Neural progenitor cell (in vitro differentiated cells): ENCODE measurements around the gene ALK. TPM values are rescaled to one million over a fixed set of nuclear protein-coding genes. Genes with fewer than 3 reads are reported as not detected.

Experiments
- DNase-seq: peaks from one replicate; pipeline ENCODE4 v3.0.0-alpha.2; 2016; ENCODE audit warnings: low spot score
- H2AFZ ChIP-seq: fragments of 200-600 bp; sonication (generic); replicated peaks from 2 replicates; pipeline ENCODE4 v1.6.1; 2016; ENCODE audit warnings: antibody characterized with exemption
- H3F3A ChIP-seq: fragments of 200-600 bp; sonication (generic); 2 replicates; pipeline ENCODE4 v1.6.1; 2016; ENCODE audit warnings: antibody characterized with exemption, low read depth
- H3K27ac ChIP-seq: fragments of 200-600 bp; sonication (generic); 2 replicates; pipeline ENCODE4 v1.5.1; 2016; ENCODE audit warnings: mild to moderate bottlenecking
- H3K27me3 ChIP-seq: fragments of 200-600 bp; sonication (generic); 2 replicates; pipeline ENCODE4 v1.6.1; 2016; ENCODE audit warnings: mild to moderate bottlenecking, moderate library complexity
- H3K36me3 ChIP-seq: fragments of 200-600 bp; sonication (generic); 2 replicates; pipeline ENCODE4 v1.5.1; 2016
- H3K4me1 ChIP-seq: fragments of 200-600 bp; sonication (generic); 2 replicates; pipeline ENCODE4 v1.6.1; 2016; ENCODE audit warnings: mixed run types
- H3K4me2 ChIP-seq: fragments of 200-600 bp; sonication (generic); 2 replicates; pipeline ENCODE4 v1.6.1; 2016
- H3K4me3 ChIP-seq: fragments of 200-600 bp; sonication (generic); 2 replicates; pipeline ENCODE4 v1.5.1; 2016
- H3K79me2 ChIP-seq: fragments of 200-600 bp; sonication (generic); 2 replicates; pipeline ENCODE4 v1.6.1; 2016; ENCODE audit warnings: low read depth
- H3K9ac ChIP-seq: fragments of 200-600 bp; sonication (generic); 2 replicates; pipeline ENCODE4 v1.6.1; 2016
- H3K9me3 ChIP-seq: fragments of 200-600 bp; sonication (generic); 2 replicates; pipeline ENCODE4 v1.5.1; 2016; ENCODE audit warnings: low read depth
- H4K20me1 ChIP-seq: fragments of 200-600 bp; sonication (generic); 2 replicates; pipeline ENCODE4 v1.6.1; 2016; ENCODE audit warnings: low read depth
- H3K27ac Mint-ChIP-seq: 3 replicates; pipeline ENCODE4 v1.8.0; 2021; ENCODE audit warnings: mixed read lengths
- H3K27me3 Mint-ChIP-seq: 2 replicates; pipeline ENCODE4 v1.8.0; 2022; ENCODE audit warnings: low read depth, mild to moderate bottlenecking, inconsistent platforms, moderate library complexity, mixed read lengths; ENCODE audit not compliant: insufficient read depth
- H3K36me3 Mint-ChIP-seq: 3 replicates; pipeline ENCODE4 v1.8.0; 2021; ENCODE audit warnings: mixed read lengths
- H3K4me1 Mint-ChIP-seq: 3 replicates; pipeline ENCODE4 v1.8.0; 2021; ENCODE audit warnings: mixed read lengths
- H3K4me3 Mint-ChIP-seq: 3 replicates; pipeline ENCODE4 v1.8.0; 2021; ENCODE audit warnings: mild to moderate bottlenecking, moderate library complexity, mixed read lengths
- H3K9me3 Mint-ChIP-seq: 3 replicates; pipeline ENCODE4 v1.8.0; 2020; ENCODE audit warnings: mixed read lengths
- EZH2 ChIP-seq: fragments of 200-600 bp; sonication (generic); IDR thresholded peaks from 2 replicates; pipeline ENCODE4 v1.6.1; 2017; ENCODE audit warnings: antibody characterized with exemption, mild to moderate bottlenecking, moderate library complexity
- EZH2phosphoT487 ChIP-seq: fragments of 200-600 bp; sonication (generic); IDR thresholded peaks from 2 replicates; pipeline ENCODE4 v1.6.1; 2017; ENCODE audit warnings: antibody characterized with exemption
- total RNA-seq: library from RNA; depleted of rRNA; stranded (reverse); fragments of >200 nt; gene quantifications from 2 replicates; pipeline ENCODE4 v1.2.3, GENCODE V29; 2015; ENCODE audit warnings: low replicate concordance
- TF ChIP-seq, protein P1 (sequence below): fragments of 200-600 bp; sonication (generic); IDR thresholded peaks from 2 replicates; pipeline ENCODE4 v1.5.1; 2017; ENCODE audit warnings: antibody characterized with exemption, mild to moderate bottlenecking

The ALK gene
- total RNA-seq, 1 donor from 2014 or later = not detected

DNA sequence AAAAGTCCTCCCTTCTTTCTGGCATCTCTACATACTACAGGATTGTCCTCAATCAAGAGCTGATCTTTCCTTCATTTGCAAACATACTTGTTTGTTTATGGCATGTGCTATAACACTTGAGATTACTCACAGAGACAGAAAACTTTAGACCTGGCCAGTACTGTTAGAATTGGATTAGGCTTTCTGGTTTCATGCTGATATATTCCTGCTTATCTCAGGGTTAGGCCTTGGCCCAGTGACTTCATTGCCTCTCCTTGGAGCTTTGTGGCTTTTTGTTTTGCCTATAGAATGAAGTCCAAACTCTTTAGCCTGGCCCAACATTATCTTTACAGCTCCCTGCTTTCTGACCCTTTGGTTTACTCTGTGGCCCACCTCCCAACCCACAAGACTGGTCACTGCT, 363.3 kb downstream of the ALK start:
- no peaks in the 10 kb centered on the region for H3K9me3 Mint-ChIP-seq
- no peak overlapping the region for H3K27ac Mint-ChIP-seq
- H3K4me1 Mint-ChIP-seq = no peaks in the 10 kb centered on the region
- TF ChIP-seq, protein P1, sequence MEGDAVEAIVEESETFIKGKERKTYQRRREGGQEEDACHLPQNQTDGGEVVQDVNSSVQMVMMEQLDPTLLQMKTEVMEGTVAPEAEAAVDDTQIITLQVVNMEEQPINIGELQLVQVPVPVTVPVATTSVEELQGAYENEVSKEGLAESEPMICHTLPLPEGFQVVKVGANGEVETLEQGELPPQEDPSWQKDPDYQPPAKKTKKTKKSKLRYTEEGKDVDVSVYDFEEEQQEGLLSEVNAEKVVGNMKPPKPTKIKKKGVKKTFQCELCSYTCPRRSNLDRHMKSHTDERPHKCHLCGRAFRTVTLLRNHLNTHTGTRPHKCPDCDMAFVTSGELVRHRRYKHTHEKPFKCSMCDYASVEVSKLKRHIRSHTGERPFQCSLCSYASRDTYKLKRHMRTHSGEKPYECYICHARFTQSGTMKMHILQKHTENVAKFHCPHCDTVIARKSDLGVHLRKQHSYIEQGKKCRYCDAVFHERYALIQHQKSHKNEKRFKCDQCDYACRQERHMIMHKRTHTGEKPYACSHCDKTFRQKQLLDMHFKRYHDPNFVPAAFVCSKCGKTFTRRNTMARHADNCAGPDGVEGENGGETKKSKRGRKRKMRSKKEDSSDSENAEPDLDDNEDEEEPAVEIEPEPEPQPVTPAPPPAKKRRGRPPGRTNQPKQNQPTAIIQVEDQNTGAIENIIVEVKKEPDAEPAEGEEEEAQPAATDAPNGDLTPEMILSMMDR = no peak
- TF ChIP-seq EZH2 (no peak), EZH2phosphoT487 (no peak)
- Histone ChIP-seq H3K4me1 (no peaks in the 10 kb centered on the region), H3K9me3 (no peaks in the 10 kb centered on the region), H3K4me2 (no peak overlapping the region), H3F3A (no peaks in the 10 kb centered on the region), H3K36me3 (no peaks in the 10 kb centered on the region), H3K9ac (no peak overlapping the region), H3K4me3 (no peak overlapping the region), H2AFZ (no peak overlapping the region), H3K27ac (no peak overlapping the region), H4K20me1 (no peaks in the 10 kb centered on the region), H3K79me2 (no peaks in the 10 kb centered on the region), H3K27me3 (no peaks in the 10 kb centered on the region)
- peaks cover 2% of the 10 kb centered on the region for H3K27me3 Mint-ChIP-seq
- H3K36me3 Mint-ChIP-seq = no peaks in the 10 kb centered on the region
- no peak overlapping the region for H3K4me3 Mint-ChIP-seq
- DNase-seq = no peak

DNA sequence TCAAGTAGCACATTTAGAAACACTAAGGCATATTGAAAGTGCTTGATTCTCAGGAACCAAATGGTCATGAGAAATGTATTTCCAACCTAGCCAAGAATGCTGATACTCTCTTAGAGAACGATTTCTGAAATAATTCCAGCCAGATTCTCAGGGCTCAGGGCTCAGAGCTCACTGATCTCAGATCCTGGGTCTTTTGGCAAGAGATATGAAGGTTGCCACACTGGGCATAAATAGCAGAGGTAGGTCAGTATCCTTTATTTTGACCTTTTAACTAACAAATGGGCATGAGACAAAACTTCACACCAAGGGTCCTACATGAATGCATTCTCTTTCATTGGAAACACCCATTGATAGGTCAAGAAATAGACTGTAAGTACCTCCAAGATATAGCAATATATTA, 364.1 kb downstream of the ALK start:
- Histone ChIP-seq H4K20me1 (no peaks in the 10 kb centered on the region), H3K9ac (no peak overlapping the region), H3K4me3 (no peak overlapping the region), H3K4me1 (no peaks in the 10 kb centered on the region), H3K27ac (no peak overlapping the region), H3K9me3 (no peaks in the 10 kb centered on the region), H3K79me2 (no peaks in the 10 kb centered on the region), H2AFZ (no peak overlapping the region), H3F3A (no peaks in the 10 kb centered on the region), H3K4me2 (no peak overlapping the region), H3K36me3 (no peaks in the 10 kb centered on the region), H3K27me3 (no peaks in the 10 kb centered on the region)
- Mint-ChIP-seq H3K9me3 (no peaks in the 10 kb centered on the region), H3K4me3 (no peak overlapping the region), H3K4me1 (no peaks in the 10 kb centered on the region), H3K27me3 (peaks cover 2% of the 10 kb centered on the region), H3K27ac (no peak overlapping the region), H3K36me3 (no peaks in the 10 kb centered on the region)
- TF ChIP-seq, protein P1 = no peak
- TF ChIP-seq EZH2phosphoT487 (no peak), EZH2 (no peak)
- DNase-seq = no peak

DNA sequence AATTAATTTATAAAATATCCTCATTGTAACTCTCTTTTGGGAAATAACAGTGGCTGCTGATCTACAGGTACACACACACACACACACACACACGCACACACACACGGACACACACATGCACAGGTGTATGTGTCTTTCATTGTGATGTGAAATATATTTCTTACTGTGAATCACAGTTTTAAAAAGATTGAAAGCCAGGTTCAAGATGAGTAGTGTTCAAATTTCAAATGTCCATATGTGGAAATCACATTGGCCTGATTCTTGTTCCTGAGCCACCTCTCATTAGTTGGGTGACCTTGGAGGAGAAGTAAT, 372.4 kb downstream of the ALK start:
- Histone ChIP-seq H3K4me2 (no peak overlapping the region), H2AFZ (no peak overlapping the region), H3F3A (no peaks in the 10 kb centered on the region), H3K27ac (no peak overlapping the region), H3K4me1 (peaks cover 9% of the 10 kb centered on the region), H3K36me3 (no peaks in the 10 kb centered on the region), H3K9me3 (no peaks in the 10 kb centered on the region), H3K9ac (no peak overlapping the region), H4K20me1 (no peaks in the 10 kb centered on the region), H3K79me2 (no peaks in the 10 kb centered on the region), H3K4me3 (no peak overlapping the region), H3K27me3 (no peaks in the 10 kb centered on the region)
- peaks cover 4% of the 10 kb centered on the region for H3K4me1 Mint-ChIP-seq
- peaks cover 2% of the 10 kb centered on the region for H3K27me3 Mint-ChIP-seq
- TF ChIP-seq, protein P1 = no peak
- TF ChIP-seq EZH2 (no peak), EZH2phosphoT487 (no peak)
- DNase-seq = no peak
- H3K27ac Mint-ChIP-seq = no peak overlapping the region
- no peaks in the 10 kb centered on the region for H3K36me3 Mint-ChIP-seq
- no peaks in the 10 kb centered on the region for H3K9me3 Mint-ChIP-seq
- H3K4me3 Mint-ChIP-seq = no peak overlapping the region

DNA sequence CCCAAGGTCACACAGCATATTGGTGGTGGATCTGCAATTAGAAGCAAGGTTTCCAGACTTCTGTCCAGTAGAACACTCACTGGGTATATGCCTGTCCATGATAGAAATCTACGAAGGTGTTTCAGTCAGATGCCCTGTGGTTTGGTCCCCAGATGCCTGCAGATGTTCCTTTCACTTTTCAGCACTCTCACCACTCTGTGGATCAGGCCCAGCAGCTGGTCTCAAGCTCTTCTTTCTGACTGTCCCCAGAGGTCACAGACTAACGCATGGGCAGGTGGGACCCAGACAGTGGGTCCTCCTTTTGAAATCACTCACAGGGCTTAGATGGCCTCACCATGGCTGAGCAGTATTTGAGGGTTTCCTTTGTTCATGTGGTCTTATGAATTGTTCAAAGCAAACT, 376.5 kb downstream of the ALK start:
- H3K79me2 ChIP-seq = no peaks in the 10 kb centered on the region
- H3K4me3 Mint-ChIP-seq = no peak overlapping the region
- DNase-seq = no peak
- no peak overlapping the region for H2AFZ ChIP-seq
- no peaks in the 10 kb centered on the region for H3K9me3 ChIP-seq
- H3K9ac ChIP-seq = no peak overlapping the region
- no peaks in the 10 kb centered on the region for H4K20me1 ChIP-seq
- no peak overlapping the region for H3K27ac ChIP-seq
- peaks cover 9% of the 10 kb centered on the region for H3K4me1 ChIP-seq
- H3F3A ChIP-seq = no peaks in the 10 kb centered on the region
- H3K4me3 ChIP-seq = no peak overlapping the region
- H3K36me3 Mint-ChIP-seq = no peaks in the 10 kb centered on the region
- TF ChIP-seq EZH2 (no peak), EZH2phosphoT487 (no peak)
- TF ChIP-seq, protein P1 = no peak
- no peaks in the 10 kb centered on the region for H3K27me3 Mint-ChIP-seq
- H3K27me3 ChIP-seq = no peaks in the 10 kb centered on the region
- no peak overlapping the region for H3K4me2 ChIP-seq
- peaks cover 4% of the 10 kb centered on the region for H3K4me1 Mint-ChIP-seq
- no peaks in the 10 kb centered on the region for H3K9me3 Mint-ChIP-seq
- H3K27ac Mint-ChIP-seq = no peak overlapping the region
- no peaks in the 10 kb centered on the region for H3K36me3 ChIP-seq
